HG03354 (cell line): Measurements from ENCODE around the gene KMT2C.
"Not testable (repeated sequence)": the region's sequence is repeated elsewhere in the genome, so short reads cannot be mapped to it uniquely, and the experiment has no call there.

Source experiments
- ATAC-seq: cut with Tn5 transposase; IDR thresholded peaks from one replicate; pipeline ENCODE4 v1.9.1; 2021; ENCODE audit warnings: mild to moderate bottlenecking; ENCODE audit not compliant: unreplicated experiment, poor library complexity, severe bottlenecking

The KMT2C gene

GRCh38 chr7:152443586-152443985 is 7.8 kb upstream of the KMT2C start:
- ATAC-seq = no peak

- ATAC-seq = no peak
These were observed 6.6 kb upstream of the KMT2C start for GRCh38 chr7:152442330-152442835.

- not testable (repeated sequence) for ATAC-seq
These were observed 6.0 kb upstream of the KMT2C start for GRCh38 chr7:152441810-152442209.

GRCh38 chr7:152441168-152441567 is 5.4 kb upstream of the KMT2C start:
- not testable (repeated sequence) for ATAC-seq

- not testable (repeated sequence) for ATAC-seq
These were observed 2.2 kb upstream of the KMT2C start for GRCh38 chr7:152438017-152438416.

GRCh38 chr7:152436931-152437575 is 1.2 kb upstream of the KMT2C start:
- ATAC-seq = not testable (repeated sequence)

- ATAC-seq = peak; percentile 58
These were observed 518 bp upstream of the KMT2C start for GRCh38 chr7:152436111-152436930.

GRCh38 chr7:152434511-152435383 is 1.1 kb downstream of the KMT2C start:
- ATAC-seq = peak; percentile 22

- peak; percentile 33 for ATAC-seq
These were observed 1.9 kb downstream of the KMT2C start for GRCh38 chr7:152433721-152434490.

- not testable (repeated sequence) for ATAC-seq
These were observed 3.1 kb downstream of the KMT2C start for GRCh38 chr7:152432735-152433134.

GRCh38 chr7:152430854-152431253 is 4.9 kb downstream of the KMT2C start:
- no peak for ATAC-seq

- not testable (repeated sequence) for ATAC-seq
These were observed 5.7 kb downstream of the KMT2C start for GRCh38 chr7:152430118-152430517.

- ATAC-seq = no peak
These were observed 11.3 kb downstream of the KMT2C start for GRCh38 chr7:152424348-152425108.

GRCh38 chr7:152423991-152424347 is 11.8 kb downstream of the KMT2C start:
- no peak for ATAC-seq

- not testable (repeated sequence) for ATAC-seq
These were observed 12.6 kb downstream of the KMT2C start for GRCh38 chr7:152423171-152423570.

GRCh38 chr7:152420950-152421349 is 14.9 kb downstream of the KMT2C start:
- ATAC-seq = not testable (repeated sequence)

GRCh38 chr7:152419473-152420429 is 16.1 kb downstream of the KMT2C start:
- ATAC-seq = no peak

- no peak for ATAC-seq
These were observed 21.0 kb downstream of the KMT2C start for GRCh38 chr7:152414779-152415178.
